ENCODE results near the gene CNNM3.

Gene CNNM3

GRCh38 chr2:96783388-96783787 lies 32.7 kb upstream of the CNNM3 start:
- TF ChIP-seq ZNF623 (tag by site-specific recombination; IDR thresholded peaks at IDR 0.05) (no peak), ZNF529 (tag by site-specific recombination; IDR thresholded peaks at IDR 0.05; ENCODE audit: insufficient replicate concordance) (no peak), ZNF670 (tag by site-specific recombination; IDR thresholded peaks at IDR 0.05; ENCODE audit: low read depth) (no peak), BCL11B (tag by site-specific recombination; IDR thresholded peaks at IDR 0.05; ENCODE audit: low read depth) (no peak), ZFP69B (tag by site-specific recombination; IDR thresholded peaks at IDR 0.05) (no peak), ZBTB20 (tag by site-specific recombination; IDR thresholded peaks at IDR 0.05) (no peak), ZBTB8A (tag by site-specific recombination; IDR thresholded peaks at IDR 0.05) (no peak), ZNF423 (tag by site-specific recombination; IDR thresholded peaks at IDR 0.05) (no peak)
- TF ChIP-seq, protein P1, sequence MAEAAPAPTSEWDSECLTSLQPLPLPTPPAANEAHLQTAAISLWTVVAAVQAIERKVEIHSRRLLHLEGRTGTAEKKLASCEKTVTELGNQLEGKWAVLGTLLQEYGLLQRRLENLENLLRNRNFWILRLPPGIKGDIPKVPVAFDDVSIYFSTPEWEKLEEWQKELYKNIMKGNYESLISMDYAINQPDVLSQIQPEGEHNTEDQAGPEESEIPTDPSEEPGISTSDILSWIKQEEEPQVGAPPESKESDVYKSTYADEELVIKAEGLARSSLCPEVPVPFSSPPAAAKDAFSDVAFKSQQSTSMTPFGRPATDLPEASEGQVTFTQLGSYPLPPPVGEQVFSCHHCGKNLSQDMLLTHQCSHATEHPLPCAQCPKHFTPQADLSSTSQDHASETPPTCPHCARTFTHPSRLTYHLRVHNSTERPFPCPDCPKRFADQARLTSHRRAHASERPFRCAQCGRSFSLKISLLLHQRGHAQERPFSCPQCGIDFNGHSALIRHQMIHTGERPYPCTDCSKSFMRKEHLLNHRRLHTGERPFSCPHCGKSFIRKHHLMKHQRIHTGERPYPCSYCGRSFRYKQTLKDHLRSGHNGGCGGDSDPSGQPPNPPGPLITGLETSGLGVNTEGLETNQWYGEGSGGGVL (tag by site-specific recombination; IDR thresholded peaks at IDR 0.05): no peak
- H3K36me3 ChIP-seq (ENCODE audit: control insufficient read depth in 2 of 2, insufficient read depth in 1 of 2, low read length in 2 of 2): no peaks in the 10 kb centered on the region; a peak in 1 of 3 replicates
- H3K4me1 ChIP-seq (ENCODE audit: control insufficient read depth, insufficient read depth, low read length): peaks cover 10% of the 10 kb centered on the region
- CTCF ChIA-PET: interaction anchor here (0.6 to 1.3 kb wide), 4 partner anchors 17 to 32 kb away, joined by 3 to 5 read pairs (median 4); no protein-coding TSS in a partner anchor
- no peaks in the 10 kb centered on the region for H3K9me3 ChIP-seq (ENCODE audit: control insufficient read depth, insufficient read depth, low read depth, low read length)
- no peak overlapping the region for H3K4me3 ChIP-seq (ENCODE audit: low read depth, low read length)
- POLR2A ChIA-PET: no interaction called here
- H3K27ac ChIP-seq (ENCODE audit: extremely low read depth, low read depth, low read length): no peak overlapping the region

- no peaks in the 10 kb centered on the region; a peak in 1 of 3 replicates for H3K36me3 ChIP-seq (ENCODE audit: control insufficient read depth in 2 of 2, insufficient read depth in 1 of 2, low read length in 2 of 2)
- TF ChIP-seq RBAK (tag by site-specific recombination; IDR thresholded peaks at IDR 0.05) (no peak), MZF1 (tag by site-specific recombination; IDR thresholded peaks at IDR 0.05; ENCODE audit: borderline replicate concordance) (no peak), ZNF621 (tag by site-specific recombination; IDR thresholded peaks at IDR 0.05) (no peak), HIC1 (tag by site-specific recombination; IDR thresholded peaks at IDR 0.05) (no peak), ZNF404 (tag by site-specific recombination; IDR thresholded peaks at IDR 0.05) (no peak), ZNF23 (tag by site-specific recombination; IDR thresholded peaks at IDR 0.05; ENCODE audit: borderline replicate concordance) (no peak), GFI1B (tag by site-specific recombination; IDR thresholded peaks at IDR 0.05) (no peak), ZNF324 (tag by site-specific recombination; IDR thresholded peaks at IDR 0.05) (no peak), ZNF670 (tag by site-specific recombination; IDR thresholded peaks at IDR 0.05; ENCODE audit: low read depth) (no peak), ZNF558 (tag by site-specific recombination; IDR thresholded peaks at IDR 0.05) (no peak), HOXA7 (CRISPR knock-in tag; IDR thresholded peaks at IDR 0.05; ENCODE audit: borderline replicate concordance) (no peak)
- TF ChIP-seq, protein P2, sequence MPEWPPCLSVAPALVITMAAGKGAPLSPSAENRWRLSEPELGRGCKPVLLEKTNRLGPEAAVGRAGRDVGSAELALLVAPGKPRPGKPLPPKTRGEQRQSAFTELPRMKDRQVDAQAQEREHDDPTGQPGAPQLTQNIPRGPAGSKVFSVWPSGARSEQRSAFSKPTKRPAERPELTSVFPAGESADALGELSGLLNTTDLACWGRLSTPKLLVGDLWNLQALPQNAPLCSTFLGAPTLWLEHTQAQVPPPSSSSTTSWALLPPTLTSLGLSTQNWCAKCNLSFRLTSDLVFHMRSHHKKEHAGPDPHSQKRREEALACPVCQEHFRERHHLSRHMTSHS (tag by site-specific recombination; IDR thresholded peaks at IDR 0.05): no peak
- POLR2A ChIA-PET: interaction anchor here (0.6 kb wide), 1 partner anchor 27 kb away, joined by 3 read pairs; the partner anchor contains the start of gene CNNM4
- no peak overlapping the region for H3K27ac ChIP-seq (ENCODE audit: extremely low read depth, low read depth, low read length)
- no peaks in the 10 kb centered on the region for H3K9me3 ChIP-seq (ENCODE audit: control insufficient read depth, insufficient read depth, low read depth, low read length)
- H3K4me3 ChIP-seq (ENCODE audit: low read depth, low read length): no peak overlapping the region
- H3K4me1 ChIP-seq (ENCODE audit: control insufficient read depth, insufficient read depth, low read length): peaks cover 14% of the 10 kb centered on the region
- CTCF ChIA-PET: interaction anchor here (1.1 to 2.7 kb wide), 3 partner anchors 13 to 24 kb away, joined by 3 to 11 read pairs (median 7); no protein-coding TSS in a partner anchor
Measured at GRCh38 chr2:96787411-96787810, 28.7 kb upstream of the CNNM3 start.
